ENCODE data around the gene TBC1D19. TPM values are rescaled to one million over a fixed set of nuclear protein-coding genes. Genes with fewer than 3 reads are reported as not detected.

The TBC1D19 gene
- polyA plus RNA-seq, 4 donors = 18.7 to 22.7 (median 21.3) TPM

DNA sequence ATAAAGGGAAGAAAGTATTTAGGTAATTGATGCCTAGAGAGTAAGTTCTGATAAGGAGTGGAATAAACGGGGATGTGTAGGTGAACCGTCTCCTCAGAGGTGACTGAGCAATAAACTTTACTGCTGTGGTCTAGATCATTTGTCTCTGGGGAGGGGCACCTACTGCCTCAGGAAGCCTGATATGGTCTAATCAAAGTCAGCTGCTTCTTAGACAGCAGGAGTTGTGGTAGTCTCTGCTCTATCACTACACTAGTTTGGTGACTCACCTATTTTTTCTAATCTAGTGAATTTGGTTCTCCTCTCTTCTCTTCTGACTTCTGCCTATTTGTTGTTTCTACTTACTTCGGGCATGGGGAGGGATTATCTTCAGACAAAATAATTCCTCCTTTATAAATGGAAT lies 181.6 kb downstream of the TBC1D19 start:
- no peak for DNase-seq (ENCODE audit: low read depth in 4 of 4, low spot score in 3 of 4)

DNA sequence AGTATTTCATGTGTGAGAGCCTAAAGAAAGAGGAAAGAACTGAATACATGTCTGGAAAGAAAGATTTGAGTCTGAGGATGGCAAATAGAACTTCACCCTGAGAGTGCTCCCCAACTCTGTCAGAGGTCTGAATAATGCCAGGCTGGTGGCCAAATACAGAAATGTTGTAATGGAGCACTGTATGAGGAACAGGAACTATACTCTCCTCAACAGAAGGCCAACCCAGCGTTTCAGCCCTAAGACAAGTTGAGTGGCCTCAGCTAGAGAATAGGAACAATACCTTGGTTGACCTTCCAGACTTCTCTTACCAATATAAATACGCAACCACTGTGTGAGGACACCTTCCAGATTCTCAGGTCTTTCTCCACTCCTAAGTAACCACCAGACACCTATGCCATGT lies 182.3 kb downstream of the TBC1D19 start:
- no peak for DNase-seq (ENCODE audit: low read depth in 4 of 4, low spot score in 3 of 4)

DNA sequence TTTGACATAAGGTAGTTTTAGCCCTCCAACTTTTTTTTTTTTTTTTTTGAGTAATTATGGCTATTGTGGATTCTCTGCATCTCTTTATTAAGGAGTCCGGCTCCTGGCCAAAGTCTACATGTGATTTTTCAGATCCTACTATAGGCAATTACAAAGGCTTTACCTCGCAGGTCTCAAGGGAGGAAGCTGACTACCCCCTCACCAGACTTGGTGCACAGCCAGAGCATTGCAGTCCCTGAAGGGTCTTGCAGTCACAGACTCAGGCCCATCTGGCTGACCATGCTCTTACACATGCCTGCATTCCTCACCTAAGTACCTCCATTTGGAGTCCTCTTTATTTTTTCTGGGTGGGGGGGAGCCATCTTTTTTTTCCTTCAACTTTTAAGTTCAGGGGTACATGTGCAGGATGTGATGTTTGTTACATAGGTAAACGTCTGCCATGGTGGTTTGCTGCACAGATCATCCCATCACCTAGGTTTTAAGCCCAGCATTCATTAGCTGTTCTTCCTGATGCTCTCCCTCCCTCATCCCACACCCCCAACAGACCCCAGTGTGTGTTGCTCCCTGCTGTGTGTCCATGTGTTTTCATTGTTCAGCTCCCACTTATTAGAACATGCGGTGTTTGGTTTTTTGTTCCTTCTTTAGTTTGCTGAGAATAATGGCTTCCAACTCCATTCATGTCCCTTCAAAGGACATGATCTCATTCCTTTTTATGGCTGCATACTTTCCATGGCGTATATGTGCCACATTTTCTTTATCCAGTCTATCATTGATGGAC lies 188.4 kb downstream of the TBC1D19 start:
- no peak for DNase-seq (ENCODE audit: low read depth in 4 of 4, low spot score in 3 of 4)

DNA sequence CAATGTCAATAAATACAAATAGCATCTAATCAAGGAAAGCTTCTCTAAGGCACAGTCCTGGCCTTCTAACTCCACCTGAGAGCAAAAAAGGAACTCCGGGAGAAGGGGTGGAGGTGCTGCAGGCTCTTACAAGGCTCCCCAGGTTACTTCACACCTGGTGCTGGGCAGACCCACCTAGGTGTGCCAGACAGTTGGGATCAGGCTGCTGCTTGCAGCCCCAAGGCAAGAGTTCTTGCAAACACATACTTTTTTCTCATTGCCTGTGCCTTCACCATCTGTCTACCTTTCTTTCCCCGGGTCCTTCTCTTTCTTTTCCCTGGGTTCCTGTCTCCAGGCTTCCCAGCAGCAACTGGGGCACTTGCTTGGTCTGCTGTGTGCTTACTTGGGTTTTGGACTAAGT lies 195.3 kb downstream of the TBC1D19 start:
- no peak for DNase-seq (ENCODE audit: low read depth in 4 of 4, low spot score in 3 of 4)

DNA sequence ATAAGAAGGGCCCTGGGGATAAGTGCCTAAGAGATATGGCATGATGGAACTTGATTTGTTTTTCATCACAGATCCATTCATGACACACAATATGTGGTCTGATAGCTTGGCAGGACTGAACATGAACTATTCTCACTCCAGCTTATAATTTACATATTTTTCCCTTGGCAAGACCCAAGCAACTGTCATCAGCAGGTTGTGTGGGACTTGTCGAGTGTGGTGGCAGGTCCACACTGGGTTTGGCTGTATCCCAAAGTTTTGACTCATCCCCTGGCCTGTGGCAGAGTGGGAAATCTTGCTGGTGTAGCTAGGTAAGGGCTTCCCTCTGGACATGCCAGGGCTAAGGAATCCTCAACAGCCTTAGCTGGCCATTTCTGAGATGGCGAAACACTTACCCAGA lies 195.8 kb downstream of the TBC1D19 start:
- DNase-seq (ENCODE audit: low read depth in 4 of 4, low spot score in 3 of 4) = no peak

DNA sequence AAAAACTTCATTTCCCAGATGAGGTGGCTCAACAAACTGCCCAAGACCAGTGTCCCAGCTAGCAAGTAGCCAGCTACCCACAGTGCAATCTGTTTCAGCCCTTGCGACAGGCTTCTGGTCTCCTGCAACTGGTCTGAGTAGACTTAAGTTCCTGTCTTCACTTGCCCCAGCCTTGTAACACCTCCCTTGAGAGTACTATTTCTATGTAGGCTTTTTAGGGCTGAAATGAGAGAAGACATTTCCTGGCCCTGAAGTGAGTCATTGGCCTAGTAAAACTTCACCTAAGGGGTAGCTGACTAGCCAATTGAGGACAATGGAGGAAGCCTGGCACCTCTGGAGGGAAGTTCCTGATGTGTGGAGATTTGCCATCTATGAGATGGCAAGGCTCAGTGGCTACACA lies 196.7 kb downstream of the TBC1D19 start:
- DNase-seq (ENCODE audit: low read depth in 4 of 4, low spot score in 3 of 4) = no peak

DNA sequence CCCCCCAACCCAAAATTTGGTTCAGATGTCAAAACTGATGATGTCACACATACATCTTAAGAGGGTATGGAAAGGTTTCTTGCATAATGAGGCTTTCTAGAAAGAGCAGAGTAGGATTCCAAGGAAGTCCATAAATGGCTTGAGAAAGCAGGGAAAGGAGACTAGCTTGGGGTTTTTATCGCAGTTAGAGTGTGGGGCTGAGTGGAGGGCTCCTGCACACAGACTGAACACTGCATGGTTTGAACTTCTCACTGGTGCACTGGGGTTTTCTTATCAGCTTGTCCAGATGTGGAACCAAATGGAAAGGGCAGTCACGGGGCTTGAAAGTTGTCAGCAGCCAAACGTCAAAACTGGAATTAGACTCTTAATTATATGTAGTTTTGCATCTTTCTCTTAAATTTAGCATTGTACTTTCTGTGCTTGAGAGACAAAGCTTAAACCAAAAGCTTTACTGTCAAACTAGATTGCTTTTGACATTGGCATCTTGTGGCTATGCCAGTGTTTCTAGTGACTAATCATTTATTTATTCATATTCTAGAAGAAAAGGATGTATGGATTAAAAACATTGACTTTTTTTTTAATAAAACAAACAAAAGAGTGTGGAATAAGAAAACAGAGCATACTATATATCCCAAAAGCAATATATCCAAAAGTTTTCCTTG lies 198.4 kb downstream of the TBC1D19 start:
- no peak for DNase-seq (ENCODE audit: low read depth in 4 of 4, low spot score in 3 of 4)

DNA sequence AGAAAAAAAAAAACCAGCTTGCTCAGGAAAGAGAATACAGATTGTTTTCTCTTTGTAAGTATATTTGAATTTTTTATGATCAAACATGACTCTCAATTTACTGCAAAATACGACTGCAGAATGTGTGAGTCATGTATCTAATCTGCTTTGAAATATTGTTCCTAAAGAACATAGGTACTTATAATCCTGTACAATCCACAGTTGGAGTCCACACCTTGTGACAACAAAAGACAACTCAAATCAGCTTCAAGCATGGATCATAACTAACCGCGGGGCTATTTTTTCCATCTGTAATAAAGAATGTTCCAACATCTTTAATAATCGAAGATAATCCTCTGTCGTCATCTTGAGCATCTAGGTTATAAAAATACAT lies 198.9 kb downstream of the TBC1D19 start:
- no peak for DNase-seq (ENCODE audit: low read depth in 4 of 4, low spot score in 3 of 4)

DNA sequence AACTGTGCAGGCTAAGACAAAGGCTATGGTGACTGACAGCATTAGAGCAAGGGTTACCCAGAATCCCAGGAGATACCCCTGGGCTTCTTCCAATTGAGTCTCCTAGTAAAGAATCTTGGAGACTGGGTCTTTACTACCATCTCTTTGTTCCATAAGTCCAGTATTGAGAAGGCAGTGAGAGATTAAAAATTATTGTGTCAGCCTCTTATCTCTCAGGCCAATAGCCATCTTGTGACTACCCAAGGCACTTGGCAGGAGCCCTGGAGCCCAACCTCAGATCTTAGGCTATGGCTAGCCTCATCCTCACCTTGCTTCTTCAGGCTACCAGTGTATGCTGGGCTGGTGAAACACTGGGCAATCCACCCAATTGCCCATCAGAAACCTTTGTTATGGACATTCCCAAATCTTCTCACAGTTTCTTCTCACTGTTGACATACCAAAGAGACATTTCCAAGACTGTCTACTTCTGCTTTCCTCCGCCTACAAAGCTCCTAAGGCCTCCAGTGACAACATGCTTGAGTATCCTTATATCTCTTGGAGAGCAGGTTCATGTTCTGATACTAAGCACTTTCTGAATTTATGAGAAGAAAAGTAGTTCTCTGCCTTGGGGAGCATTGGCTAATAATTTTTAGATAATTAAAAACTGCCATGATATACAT lies 200.5 kb downstream of the TBC1D19 start:
- DNase-seq (ENCODE audit: low read depth in 4 of 4, low spot score in 3 of 4) = no peak

DNA sequence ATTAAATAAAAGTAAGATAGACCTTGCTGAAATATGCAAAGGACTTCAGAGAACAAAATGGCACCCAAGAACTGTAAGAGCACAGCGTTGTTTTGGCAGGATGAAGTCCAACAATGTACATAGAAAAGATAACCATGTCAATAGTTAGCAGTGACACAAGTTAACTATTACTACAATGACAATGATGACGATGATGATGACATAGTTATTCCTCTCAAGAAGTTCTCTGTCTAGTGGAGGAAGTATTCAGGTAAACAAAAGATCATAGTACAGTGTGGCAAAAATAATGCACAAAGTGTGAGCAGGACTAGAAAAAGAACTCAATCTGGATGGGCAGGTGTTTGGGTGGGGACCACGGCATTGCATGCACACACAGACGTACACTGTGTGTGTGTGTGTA lies 201.4 kb downstream of the TBC1D19 start:
- DNase-seq (ENCODE audit: low read depth in 4 of 4, low spot score in 3 of 4) = no peak

DNA sequence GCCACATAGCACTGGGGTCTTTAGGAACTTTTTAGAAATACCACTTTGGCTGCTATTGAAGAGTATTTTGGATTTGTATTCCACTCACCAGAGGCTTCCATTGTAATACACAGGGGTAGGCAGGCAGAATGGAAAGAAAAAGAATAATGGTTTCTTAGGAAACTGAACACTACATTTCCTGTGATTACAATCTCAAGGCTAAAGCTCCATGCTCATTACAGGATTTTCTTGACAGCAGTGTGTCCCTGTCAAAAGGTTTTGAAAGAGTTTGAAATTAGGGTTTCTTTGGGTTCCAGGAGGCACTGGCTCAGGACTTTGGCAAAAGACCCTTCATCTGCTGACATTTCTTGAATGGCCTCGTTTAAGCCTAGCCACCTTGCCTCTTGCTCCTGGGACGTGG lies 201.9 kb downstream of the TBC1D19 start:
- no peak for DNase-seq (ENCODE audit: low read depth in 4 of 4, low spot score in 3 of 4)

DNA sequence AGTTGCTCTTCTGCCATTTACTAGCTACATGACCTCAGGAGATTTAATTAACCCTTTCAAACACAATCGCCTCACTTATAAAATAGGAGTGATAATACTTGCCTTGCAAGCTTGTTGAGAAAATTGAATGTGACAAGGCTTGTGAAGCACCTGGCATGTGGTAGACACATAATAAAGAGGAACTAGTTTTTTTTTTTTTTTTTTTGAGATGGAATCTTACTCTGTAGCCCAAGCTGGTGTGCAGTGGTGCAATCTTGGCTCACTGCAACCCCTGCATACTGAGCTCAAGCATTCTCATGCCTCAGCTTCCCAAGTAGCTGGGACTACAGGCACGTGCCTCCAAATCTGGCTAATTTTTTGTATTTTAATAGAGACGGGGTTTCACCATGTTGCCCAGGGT lies 203.0 kb downstream of the TBC1D19 start:
- no peak for DNase-seq (ENCODE audit: low read depth in 4 of 4, low spot score in 3 of 4)

DNA sequence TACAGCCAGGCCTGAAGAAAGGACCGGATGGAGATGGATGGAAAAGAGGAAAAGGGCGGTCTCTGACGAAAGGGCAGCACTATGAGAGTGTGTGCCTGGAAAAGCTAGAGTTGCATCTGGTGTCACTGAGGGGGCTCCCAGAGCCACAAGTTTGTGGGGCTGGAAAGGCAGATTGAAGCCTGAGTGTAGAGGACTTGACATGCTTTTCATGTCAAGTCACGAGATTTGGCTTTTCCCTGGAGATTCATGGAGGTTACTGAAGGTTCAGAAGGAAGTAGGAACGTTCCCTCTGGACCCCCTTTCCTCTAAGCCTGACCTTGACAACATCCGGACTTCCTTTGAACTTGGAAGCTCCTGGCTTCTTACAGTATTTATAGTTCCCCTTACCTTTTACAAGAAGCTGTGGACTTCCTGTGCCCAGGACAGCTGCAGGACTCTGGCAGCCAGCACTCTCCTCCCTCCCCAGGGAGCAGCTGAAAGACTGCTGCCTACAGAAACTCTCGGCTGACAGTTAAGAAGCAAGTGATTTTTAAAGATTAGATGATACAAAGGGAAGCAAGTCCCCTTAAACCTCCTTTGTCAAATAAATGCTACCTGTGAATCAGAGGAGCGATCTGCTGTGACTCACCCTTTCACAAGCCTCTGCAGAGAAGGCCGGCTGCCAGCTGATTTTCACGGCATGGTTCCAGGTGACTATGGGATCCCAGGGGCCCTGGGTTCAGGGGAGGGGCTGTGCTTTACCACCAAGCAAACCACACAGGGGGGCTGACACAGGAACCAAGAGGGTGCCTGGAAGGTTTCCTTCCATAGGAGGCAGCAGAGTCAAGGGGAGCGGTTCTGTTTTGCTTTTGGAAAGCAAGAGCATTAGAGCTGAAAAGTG lies 203.8 kb downstream of the TBC1D19 start:
- peak in 3 of 4 donors; percentile 18 to 55 (median 46) for DNase-seq (ENCODE audit: low read depth in 4 of 4, low spot score in 3 of 4)

DNA sequence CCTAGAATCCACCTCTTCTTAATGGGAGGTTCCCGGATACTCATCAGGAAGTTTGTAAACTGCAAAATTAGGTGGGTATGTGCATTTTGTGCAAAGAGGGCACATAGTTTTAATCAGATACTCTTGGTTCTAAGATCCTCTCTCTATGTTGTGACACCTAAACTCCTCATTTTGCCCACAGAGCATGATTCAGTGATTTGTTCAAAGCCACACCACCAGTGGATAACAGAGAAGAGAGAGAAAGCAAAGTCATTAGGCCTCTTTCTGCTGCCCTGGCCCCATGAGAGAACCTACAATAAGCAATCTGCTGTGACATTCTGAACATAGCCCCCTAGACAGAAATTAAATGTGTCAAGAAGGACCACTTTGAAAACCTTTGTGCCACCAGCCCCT lies 204.5 kb downstream of the TBC1D19 start:
- no peak for DNase-seq (ENCODE audit: low read depth in 4 of 4, low spot score in 3 of 4)

DNA sequence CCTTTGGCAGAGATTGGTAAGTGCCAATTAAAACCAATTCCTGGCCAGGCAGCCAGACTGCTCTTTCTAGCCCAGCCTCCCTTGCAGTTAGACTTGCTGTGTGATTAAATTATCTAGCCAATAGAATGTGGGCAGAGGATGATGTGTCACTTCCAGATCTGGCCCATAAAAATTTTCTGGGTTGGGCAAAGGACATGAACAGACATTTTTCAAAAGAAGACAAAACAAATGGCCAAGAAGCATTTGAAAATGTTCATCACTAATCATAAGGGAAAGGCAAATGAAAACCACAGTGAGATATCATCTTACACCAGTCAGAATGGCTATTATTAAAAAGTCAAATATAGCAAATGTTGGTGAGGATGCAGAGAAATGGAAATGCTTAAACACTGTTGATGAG lies 205.3 kb downstream of the TBC1D19 start:
- no peak for DNase-seq (ENCODE audit: low read depth in 4 of 4, low spot score in 3 of 4)

DNA sequence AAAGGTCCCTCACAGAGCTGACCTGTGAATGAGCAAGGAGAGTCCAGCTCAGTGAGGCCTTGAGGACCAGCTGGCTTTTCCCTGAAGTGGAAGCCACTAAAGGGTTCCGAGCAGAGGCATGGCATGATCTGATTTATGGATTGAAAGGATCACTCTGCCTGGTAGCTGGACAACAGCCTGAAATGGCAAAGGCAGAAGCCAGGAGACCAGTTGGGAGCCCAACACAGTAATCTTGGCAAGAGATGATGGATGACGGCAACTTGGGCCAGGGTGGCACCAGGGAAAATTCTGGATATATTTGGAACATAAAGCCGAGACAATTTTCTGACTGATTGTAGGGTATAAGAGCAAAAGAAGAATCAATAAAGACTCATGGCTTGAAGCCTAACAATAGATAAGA lies 207.5 kb downstream of the TBC1D19 start:
- DNase-seq (ENCODE audit: low read depth in 4 of 4, low spot score in 3 of 4) = no peak

DNA sequence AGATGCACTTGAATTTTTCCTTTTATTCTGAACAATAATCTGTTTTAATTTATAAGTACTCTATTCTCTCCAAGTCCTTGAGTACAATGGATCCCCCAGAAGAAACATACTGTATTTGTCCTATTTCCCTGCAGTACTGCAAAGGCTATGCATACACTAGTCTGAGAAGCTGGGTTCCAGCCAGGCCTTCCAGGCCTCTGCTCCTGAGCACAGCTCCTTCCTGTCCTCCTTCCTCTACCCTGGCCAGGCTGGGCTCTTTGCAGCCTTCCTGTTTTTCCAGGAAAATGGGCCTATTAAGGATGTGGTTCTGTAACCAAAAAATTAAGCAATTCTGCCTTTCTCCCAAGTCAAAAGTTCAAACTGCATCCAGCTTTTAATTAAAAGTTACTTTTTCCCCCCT lies 208.8 kb downstream of the TBC1D19 start:
- DNase-seq (ENCODE audit: low read depth in 4 of 4, low spot score in 3 of 4) = no peak

DNA sequence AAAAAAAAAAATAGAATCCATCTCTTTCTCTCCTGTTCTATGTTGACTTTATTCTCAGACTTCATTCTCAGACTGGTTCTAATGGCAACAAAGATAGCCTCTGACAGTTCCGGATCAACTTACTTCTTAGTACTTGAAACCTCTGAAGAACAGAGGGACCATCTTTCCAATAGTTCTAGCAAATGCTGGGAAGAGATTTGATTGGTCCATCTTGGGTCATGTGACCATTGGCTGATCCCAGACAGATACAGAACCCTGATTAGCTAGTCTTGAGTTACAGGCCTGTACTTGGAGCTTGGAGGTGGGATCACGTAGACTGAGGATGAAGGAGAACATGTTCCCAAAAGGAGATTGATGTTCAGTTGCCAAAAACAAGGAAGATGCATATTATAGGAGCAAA lies 209.9 kb downstream of the TBC1D19 start:
- DNase-seq (ENCODE audit: low read depth in 4 of 4, low spot score in 3 of 4) = no peak

DNA sequence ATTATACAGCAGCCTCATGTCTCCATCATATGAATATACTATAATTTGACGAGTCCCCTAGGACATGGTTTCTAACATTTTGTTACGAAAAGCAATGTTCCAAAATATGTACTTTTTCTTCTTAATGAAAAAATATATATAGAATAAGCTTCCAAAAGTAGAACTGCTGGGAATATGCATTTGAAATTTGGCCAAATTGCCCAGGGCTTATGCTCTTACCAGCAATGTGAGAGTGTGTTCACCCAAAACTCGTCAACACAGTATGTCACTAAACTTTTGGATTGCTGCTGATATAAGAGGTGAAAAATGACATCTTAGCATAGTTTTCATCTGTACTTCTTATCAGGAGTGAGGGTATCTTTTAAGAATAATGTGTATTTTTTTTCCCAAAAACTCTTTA lies 212.2 kb downstream of the TBC1D19 start:
- no peak for DNase-seq (ENCODE audit: low read depth in 4 of 4, low spot score in 3 of 4)

DNA sequence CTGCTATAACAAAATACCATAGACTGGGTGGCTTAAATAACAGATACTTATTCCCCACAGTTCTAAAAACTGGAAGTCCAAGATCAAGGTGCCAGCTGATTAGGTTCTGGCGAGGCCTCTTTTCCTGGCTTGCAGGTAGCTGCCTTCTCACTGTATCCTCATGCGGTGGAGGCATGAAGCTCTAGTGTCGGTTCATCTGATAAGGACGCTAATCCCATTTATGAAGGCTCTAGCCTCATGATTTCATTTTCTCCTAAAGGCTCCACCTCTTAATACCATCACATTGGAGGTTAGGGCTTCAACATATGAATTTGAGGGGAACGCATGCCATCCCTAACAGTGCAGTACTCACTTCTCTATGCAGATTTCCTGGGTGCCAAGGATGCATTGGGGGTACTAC lies 218.9 kb downstream of the TBC1D19 start:
- no peak for DNase-seq (ENCODE audit: low read depth in 4 of 4, low spot score in 3 of 4)

Data from right renal pelvis (tissue), 4 donors.